H1 (cell line): Measurements from ENCODE around the gene CD4. TPM values are rescaled to one million over a fixed set of nuclear protein-coding genes. Genes with fewer than 3 reads are reported as not detected.

ENCODE experiments used
- CTCF ChIA-PET: fragments of 300-600 bp; sonication (Branson Sonifier 250); formaldehyde crosslinking; loops from one replicate; lab custom pipeline; 2021; ENCODE audit not compliant: partially characterized antibody; lab: Charles Lee
- POLR2A ChIA-PET: fragments of 300-600 bp; sonication (Branson Sonifier 250); formaldehyde crosslinking; loops from one replicate; lab custom pipeline; 2021; ENCODE audit warnings: inconsistent platforms; ENCODE audit not compliant: partially characterized antibody; lab: Charles Lee
- DNase-seq, 2 experiments: peaks; one replicate each; pipeline versions ENCODE4 v3.0.0 to v3.0.0-alpha.2; 2010 to 2022; ENCODE audit warnings: low spot score in 2 of 2, low read depth in 1 of 2, mixed read lengths in 1 of 2
- FAIRE-seq: peaks from 2 replicates; lab custom pipeline; 2011; peaks lifted over from hg19 to GRCh38; lab: Jason Lieb, UNC
- H2AFZ ChIP-seq: 2 replicates; pipeline ENCODE4 v1.8.1; 2012; ENCODE audit warnings: low read length, inconsistent platforms
- H2AK5ac ChIP-seq: 2 replicates; pipeline ENCODE4 v1.6.1; 2013; ENCODE audit warnings: low read depth, low read length
- H2BK120ac ChIP-seq: replicated peaks from 2 replicates; pipeline ENCODE3; 2013; ENCODE audit warnings: low read depth, low read length, inconsistent platforms
- H2BK12ac ChIP-seq: 2 replicates; pipeline ENCODE4 v1.6.1; 2013; ENCODE audit warnings: low read depth, low read length
- H2BK15ac ChIP-seq: 2 replicates; pipeline ENCODE4 v1.6.1; 2013; ENCODE audit warnings: low read length
- H2BK20ac ChIP-seq: 2 replicates; pipeline ENCODE4 v1.6.1; 2013; ENCODE audit warnings: low read length
- H2BK5ac ChIP-seq: 2 replicates; pipeline ENCODE4 v1.6.1; 2013; ENCODE audit warnings: low read depth, low read length
- H3K14ac ChIP-seq: 2 replicates; pipeline ENCODE4 v1.6.1; 2013; ENCODE audit warnings: inconsistent platforms; ENCODE audit not compliant: insufficient read length
- H3K18ac ChIP-seq: 2 replicates; pipeline ENCODE4 v1.6.1; 2013; ENCODE audit warnings: low read length; ENCODE audit errors: extremely low read depth
- H3K23ac ChIP-seq: 2 replicates; pipeline ENCODE4 v1.6.1; 2013; ENCODE audit warnings: inconsistent platforms; ENCODE audit not compliant: insufficient read length
- H3K23me2 ChIP-seq: 2 replicates; pipeline ENCODE4 v1.6.1; 2013; ENCODE audit warnings: low read depth, low read length
- H3K27ac ChIP-seq: 2 replicates; pipeline ENCODE4 v1.6.1; 2011; ENCODE audit warnings: low read depth, low read length, inconsistent platforms
- H3K27me3 ChIP-seq, 4 experiments: replicated peaks in 1 of 4; 1 replicate in 1 of 4; 2 replicates in 3 of 4; pipeline versions ENCODE4 v1.6.1 to v1.8.1; 2011 to 2013; ENCODE audit warnings: low read length in 3 of 4, mild to moderate bottlenecking in 3 of 4, inconsistent platforms in 2 of 4, mixed read lengths in 2 of 4, moderate library complexity in 1 of 4; ENCODE audit not compliant: control insufficient read depth in 3 of 4, insufficient read depth in 3 of 4; ENCODE audit errors: extremely low read depth in 1 of 4
- H3K36me3 ChIP-seq, 4 experiments: 2 replicates each; pipeline versions ENCODE4 v1.6.1 to v1.8.1; 2011 to 2013; ENCODE audit warnings: mild to moderate bottlenecking in 4 of 4, low read length in 3 of 4, moderate library complexity in 2 of 4, control low read depth in 1 of 4, inconsistent platforms in 1 of 4; ENCODE audit not compliant: insufficient read depth in 4 of 4, control insufficient read depth in 2 of 4
- H3K4ac ChIP-seq: replicated peaks from 2 replicates; pipeline ENCODE3; 2013; ENCODE audit warnings: low read length, low read depth, mixed read lengths, inconsistent platforms; ENCODE audit not compliant: insufficient read length
- H3K4me1 ChIP-seq, 4 experiments: replicated peaks in 1 of 4; 1 replicate in 1 of 4; 2 replicates in 3 of 4; pipeline versions ENCODE4 v1.6.1 to v1.8.1; 2011 to 2013; ENCODE audit warnings: low read length in 3 of 4, inconsistent platforms in 2 of 4, mixed read lengths in 1 of 4; ENCODE audit not compliant: insufficient read depth in 4 of 4, control insufficient read depth in 3 of 4
- H3K4me2 ChIP-seq, 2 experiments: 2 replicates each; pipeline versions ENCODE4 v1.6.1 to v1.8.1; 2011 to 2013; ENCODE audit warnings: low read depth in 2 of 2, low read length in 2 of 2, control low read depth in 1 of 2, inconsistent platforms in 1 of 2, mild to moderate bottlenecking in 1 of 2; ENCODE audit not compliant: insufficient read depth in 1 of 2
- H3K4me3 ChIP-seq, 4 experiments: fragments of 200-600, 300-600 bp in 1 of 4; sonication (generic), shearing (Covaris generic), sonication (Bioruptor Twin) in 1 of 4; 2 replicates each; pipeline versions ENCODE4 v1.5.1 to v1.8.1; 2011 to 2016; ENCODE audit warnings: low read length in 4 of 4, low read depth in 3 of 4, control low read depth in 2 of 4, inconsistent platforms in 2 of 4, mild to moderate bottlenecking in 2 of 4, mixed read lengths in 1 of 4, moderate library complexity in 1 of 4; ENCODE audit not compliant: insufficient read depth in 2 of 4; ENCODE audit errors: extremely low read depth in 1 of 4
- H3K56ac ChIP-seq: replicated peaks from 2 replicates; pipeline ENCODE3; 2013; ENCODE audit warnings: low read depth, mild to moderate bottlenecking, mixed read lengths, low read length, inconsistent platforms; ENCODE audit not compliant: insufficient read length
- H3K79me1 ChIP-seq: 2 replicates; pipeline ENCODE4 v1.6.1; 2013; ENCODE audit warnings: low read depth, low read length, control low read depth
- H3K79me2 ChIP-seq, 2 experiments: 2 replicates each; pipeline versions ENCODE4 v1.6.1 to v1.8.1; 2012 to 2013; ENCODE audit warnings: low read length in 2 of 2, mild to moderate bottlenecking in 2 of 2, inconsistent platforms in 1 of 2; ENCODE audit not compliant: insufficient read depth in 2 of 2, control insufficient read depth in 1 of 2
- H3K9ac ChIP-seq, 4 experiments: replicated peaks in 1 of 4; 1 replicate in 1 of 4; 2 replicates in 3 of 4; pipeline versions ENCODE4 v1.6.1 to v1.8.1; 2011 to 2013; ENCODE audit warnings: low read depth in 3 of 4, low read length in 3 of 4, control low read depth in 2 of 4, mild to moderate bottlenecking in 2 of 4, moderate library complexity in 2 of 4, inconsistent platforms in 1 of 4; ENCODE audit errors: extremely low read depth in 1 of 4
- H3K9me3 ChIP-seq, 2 experiments: 2 replicates each; pipeline versions ENCODE4 v1.6.1 to v1.8.1; 2012 to 2013; ENCODE audit warnings: mild to moderate bottlenecking in 2 of 2, moderate library complexity in 2 of 2, control low read depth in 1 of 2, inconsistent platforms in 1 of 2, low read depth in 1 of 2, low read length in 1 of 2, mixed read lengths in 1 of 2; ENCODE audit not compliant: insufficient read depth in 2 of 2
- H4K20me1 ChIP-seq, 2 experiments: replicated peaks in 1 of 2; 2 replicates each; pipeline versions ENCODE3 to v1.8.1; 2011 to 2013; ENCODE audit warnings: inconsistent platforms in 2 of 2, low read length in 2 of 2, mild to moderate bottlenecking in 1 of 2; ENCODE audit not compliant: insufficient read depth in 2 of 2, control insufficient read depth in 1 of 2
- H4K5ac ChIP-seq: 2 replicates; pipeline ENCODE4 v1.6.1; 2013; ENCODE audit warnings: low read length, low read depth, mixed read lengths, inconsistent platforms; ENCODE audit not compliant: insufficient read length
- H4K8ac ChIP-seq: 2 replicates; pipeline ENCODE4 v1.8.0; 2013; ENCODE audit warnings: mild to moderate bottlenecking, moderate library complexity, low read length, inconsistent platforms; ENCODE audit not compliant: insufficient read depth; ENCODE audit errors: extremely low read depth
- H4K91ac ChIP-seq: replicated peaks from 2 replicates; pipeline ENCODE3; 2013; ENCODE audit warnings: low read length, mixed read lengths, inconsistent platforms; ENCODE audit not compliant: insufficient read length
- CBX8 ChIP-seq: fragments of 300-800, 300-1000 bp; sonication (generic); IDR thresholded peaks from 2 replicates; pipeline ENCODE4 v1.7.1; 2016; ENCODE audit warnings: low read depth, low read length, borderline replicate concordance
- EGR1 ChIP-seq: IDR thresholded peaks from 2 replicates; pipeline ENCODE4 v1.6.1; 2011; ENCODE audit warnings: low read depth, low read length, borderline replicate concordance
- FOSL1 ChIP-seq: IDR thresholded peaks from 2 replicates; pipeline ENCODE4 v1.6.1; 2011; ENCODE audit warnings: mild to moderate bottlenecking, low read depth, low read length, moderate library complexity; ENCODE audit not compliant: insufficient read depth
- GTF2F1 ChIP-seq: IDR thresholded peaks from 2 replicates; pipeline ENCODE4 v1.6.1; 2012; ENCODE audit warnings: low read depth, low read length, improper control_type of control experiment, borderline replicate concordance
- RAD21 ChIP-seq, 2 experiments: IDR thresholded peaks in 1 of 2; conservative IDR thresholded peaks in 1 of 2; 2 replicates each; pipeline ENCODE4 v1.6.1; 2011; ENCODE audit warnings: low read depth in 2 of 2, low read length in 2 of 2, improper control_type of control experiment in 1 of 2, inconsistent platforms in 1 of 2, mild to moderate bottlenecking in 1 of 2, moderate library complexity in 1 of 2
- SIN3A ChIP-seq, 2 experiments: IDR thresholded peaks in 1 of 2; conservative IDR thresholded peaks in 1 of 2; 2 replicates each; pipeline ENCODE4 v1.6.1; 2011 to 2012; ENCODE audit warnings: low read length in 2 of 2, improper control_type of control experiment in 1 of 2, low read depth in 1 of 2, mild to moderate bottlenecking in 1 of 2
- SIX5 ChIP-seq: IDR thresholded peaks from 2 replicates; pipeline ENCODE4 v1.6.1; 2011; ENCODE audit warnings: mild to moderate bottlenecking, low read depth, low read length
- TAF1 ChIP-seq: IDR thresholded peaks from 2 replicates; pipeline ENCODE4 v1.6.1; 2011; ENCODE audit warnings: mild to moderate bottlenecking, low read depth, low read length
- WGBS, 2 experiments: shearing (Covaris generic) in 1 of 2; methylation state at CpG; one replicate each; pipeline versions ENCODE4 v1.1.6 to v1.1.7; 2013 to 2015; ENCODE audit warnings: low lambda C conversion rate in 2 of 2, mixed read lengths in 2 of 2, inconsistent platforms in 1 of 2, low coverage in 1 of 2, missing lambda C conversion rate in 1 of 2; ENCODE audit not compliant: insufficient replicate concordance in 2 of 2, insufficient coverage in 1 of 2, insufficient read length in 1 of 2; ENCODE audit errors: extremely low coverage in 1 of 2, missing lambda C conversion rate in 1 of 2; 5-methylcytosine and 5-hydroxymethylcytosine counted together
- polyA plus RNA-seq, 7 experiments: library from polyadenylated mRNA; depleted of rRNA in 3 of 7; stranded (reverse) in 5 of 7; unstranded in 2 of 7; fragments of >200 nt in 5 of 7; fragments of 200-250 nt in 2 of 7; gene quantifications; 1 replicate in 5 of 7; 2 replicates in 1 of 7; 4 replicates in 1 of 7; pipeline versions ENCODE4 v1.2.1 to v1.2.3, GENCODE V29; 2011 to 2013; ENCODE audit warnings: missing spikeins in 2 of 7, mixed read lengths in 2 of 7
- total RNA-seq: library from RNA; stranded (reverse); fragmentation: NEBNext Ultra II Directional; extraction: Animal tissue kit (Norgen Biotek cat#: 25700); gene quantifications from 2 replicates; pipeline ENCODE4 v1.2.1, GENCODE V29; 2021
- TF ChIP-seq, protein P1 (sequence below): IDR thresholded peaks from 2 replicates; pipeline ENCODE4 v1.6.1; 2012; ENCODE audit warnings: inconsistent platforms
- TF ChIP-seq, protein P2 (sequence below): IDR thresholded peaks from 2 replicates; pipeline ENCODE4 v1.6.1; 2012; ENCODE audit warnings: low read length, inconsistent platforms

CD4 gene
- total and polyA plus RNA-seq, 2 of the 8 experiments (the other 6 are each of a cell fraction or from before 2014, with no cell fraction given) = 3.4 to 5.1 TPM

DNA sequence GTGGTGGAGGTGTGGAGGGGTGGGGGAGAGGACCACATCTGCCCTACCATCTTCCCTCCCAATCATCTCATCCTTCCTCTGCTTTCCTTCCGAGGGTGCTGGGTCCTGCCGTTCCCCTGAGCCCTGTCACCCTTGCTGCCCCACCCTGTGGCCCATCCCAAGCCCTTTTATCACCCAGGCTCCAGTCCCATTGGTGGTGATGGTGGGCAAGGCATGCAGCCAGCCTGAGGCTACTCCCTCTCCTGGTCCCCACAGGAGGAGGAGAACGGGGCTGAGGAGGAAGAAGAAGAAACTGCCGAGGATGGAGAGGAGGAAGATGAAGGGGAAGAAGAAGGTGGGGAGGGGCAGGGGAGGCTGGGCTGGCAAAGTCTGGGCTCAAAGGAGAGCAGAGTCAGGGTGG is 19.7 kb upstream of the CD4 start:
- Histone ChIP-seq H2AK5ac (no peak overlapping the region), H3K9ac (no peak overlapping the region; a peak in 2 of 7 replicates), H3K18ac (no peak overlapping the region), H3K79me1 (0 out of 2 replicates have a peak, but pooled peaks cover 2% of the 10 kb centered on the region), H2BK20ac (no peak overlapping the region), H2BK5ac (0 out of 2 replicates have a peak overlapping the region, but pooled peaks have one; percentile 28), H3K14ac (no peak overlapping the region), H3K4me3 (peak overlapping the region in 3 of 4 experiments; percentile 26 to 98 (median 83); a peak in 5 of 8 replicates), H3K9me3 (no peaks in the 10 kb centered on the region), H3K27me3 (peaks cover 0 to 21% (median 17%) of the 10 kb centered on the region in 4 experiments; a peak in 5 of 7 replicates), H2BK120ac (no peak overlapping the region), H2AFZ (no peak overlapping the region), H3K23ac (no peak overlapping the region), H2BK12ac (no peak overlapping the region), H3K27ac (no peak overlapping the region), H4K20me1 (peaks cover 6 to 20% of the 10 kb centered on the region in 2 experiments), H3K56ac (no peak overlapping the region), H4K91ac (no peak overlapping the region), H3K4me2 (peak overlapping the region; percentile 88 to 100; a peak in 1 of 4 replicates), H3K79me2 (peaks cover 4 to 25% of the 10 kb centered on the region in 2 experiments; a peak in 2 of 4 replicates), H2BK15ac (0 out of 2 replicates have a peak overlapping the region, but pooled peaks have one; percentile 40), H3K4ac (peak overlapping the region; percentile 46), H3K4me1 (peaks cover 7 to 41% (median 32%) of the 10 kb centered on the region in 4 experiments), H3K36me3 (peaks cover 0 to 23% (median 5%) of the 10 kb centered on the region in 4 experiments; a peak in 6 of 8 replicates), H4K8ac (no peak overlapping the region; the same call in 1 of the 2 replicates), H4K5ac (no peak overlapping the region), H3K23me2 (peaks cover 18% of the 10 kb centered on the region)
- POLR2A ChIA-PET = interaction anchor here (0.7 to 11.6 kb wide), 13 partner anchors 9 to 433 kb away, joined by 3 to 151 read pairs (median 8); partner anchors contain the start of genes CDCA3, GNB3, GPR162 and MLF2
- FAIRE-seq (no peak), DNase-seq (no peak)
- WGBS, 2 experiments = 70% methylated on average over 3 of the region's 4 CpGs; no CpG with 5 or more reads in 1 of the 2 experiments
- CTCF ChIA-PET = interaction anchor here (0.7 to 29.6 kb wide), 5 partner anchors 11 to 124 kb away, joined by 3 to 532 read pairs (median 105); partner anchors contain the start of genes GNB3, GPR162, MLF2 and P3H3
- TF ChIP-seq EGR1 (no peak), CBX8 (no peak), RAD21 (IDR thresholded peaks at IDR 0.05 in 1 of 2, conservative IDR thresholded peaks at IDR 0.05 in 1 of 2; ENCODE audit: low read depth in 2 of 2, low read length in 2 of 2) (no peak), GTF2F1 (no peak), SIN3A (conservative IDR thresholded peaks at IDR 0.05 in 1 of 2, IDR thresholded peaks at IDR 0.05 in 1 of 2; ENCODE audit: low read depth in 1 of 2, low read length in 2 of 2) (no peak), FOSL1 (no peak), SIX5 (no peak), TAF1 (no peak)
- TF ChIP-seq, protein P1, sequence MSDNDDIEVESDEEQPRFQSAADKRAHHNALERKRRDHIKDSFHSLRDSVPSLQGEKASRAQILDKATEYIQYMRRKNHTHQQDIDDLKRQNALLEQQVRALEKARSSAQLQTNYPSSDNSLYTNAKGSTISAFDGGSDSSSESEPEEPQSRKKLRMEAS = no peak
- TF ChIP-seq, protein P2, sequence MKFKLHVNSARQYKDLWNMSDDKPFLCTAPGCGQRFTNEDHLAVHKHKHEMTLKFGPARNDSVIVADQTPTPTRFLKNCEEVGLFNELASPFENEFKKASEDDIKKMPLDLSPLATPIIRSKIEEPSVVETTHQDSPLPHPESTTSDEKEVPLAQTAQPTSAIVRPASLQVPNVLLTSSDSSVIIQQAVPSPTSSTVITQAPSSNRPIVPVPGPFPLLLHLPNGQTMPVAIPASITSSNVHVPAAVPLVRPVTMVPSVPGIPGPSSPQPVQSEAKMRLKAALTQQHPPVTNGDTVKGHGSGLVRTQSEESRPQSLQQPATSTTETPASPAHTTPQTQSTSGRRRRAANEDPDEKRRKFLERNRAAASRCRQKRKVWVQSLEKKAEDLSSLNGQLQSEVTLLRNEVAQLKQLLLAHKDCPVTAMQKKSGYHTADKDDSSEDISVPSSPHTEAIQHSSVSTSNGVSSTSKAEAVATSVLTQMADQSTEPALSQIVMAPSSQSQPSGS = no peak
